Mesendoderm (in vitro differentiated cells): ENCODE results near the gene ARID1B.

ENCODE experiments used
- DNase-seq: peaks from one replicate; pipeline ENCODE4 v3.0.0; 2013
- H2AK5ac ChIP-seq: 2 replicates; pipeline ENCODE4 v1.6.1; 2013; ENCODE audit warnings: low read length, inconsistent platforms
- H2BK120ac ChIP-seq: 2 replicates; pipeline ENCODE4 v1.6.1; 2013; ENCODE audit warnings: low read depth, mild to moderate bottlenecking, low read length, moderate library complexity, mixed read lengths
- H2BK15ac ChIP-seq: replicated peaks from 2 replicates; pipeline ENCODE4 v1.6.1; 2013; ENCODE audit warnings: low read depth, mild to moderate bottlenecking, moderate library complexity
- H2BK5ac ChIP-seq: 2 replicates; pipeline ENCODE4 v1.6.1; 2013; ENCODE audit warnings: low read length, inconsistent platforms
- H3K18ac ChIP-seq: 2 replicates; pipeline ENCODE4 v1.6.1; 2013; ENCODE audit warnings: mild to moderate bottlenecking, low read length, mixed read lengths
- H3K23ac ChIP-seq: one replicate; pipeline ENCODE4 v1.6.1; 2013; ENCODE audit warnings: low read length
- H3K27ac ChIP-seq: 2 replicates; pipeline ENCODE4 v1.5.1; 2013; ENCODE audit warnings: low read depth, mild to moderate bottlenecking, inconsistent platforms, low read length, moderate library complexity
- H3K27me3 ChIP-seq: 2 replicates; pipeline ENCODE4 v1.6.1; 2013; ENCODE audit warnings: low read length, control low read depth, mild to moderate bottlenecking, inconsistent platforms; ENCODE audit not compliant: insufficient read depth, poor library complexity
- H3K36me3 ChIP-seq: 2 replicates; pipeline ENCODE4 v1.6.1; 2013; ENCODE audit warnings: low read length, inconsistent platforms; ENCODE audit not compliant: control insufficient read depth, insufficient read depth
- H3K4ac ChIP-seq: one replicate; pipeline ENCODE4 v1.6.1; 2013; ENCODE audit warnings: low read depth, mild to moderate bottlenecking, low read length, moderate library complexity
- H3K4me1 ChIP-seq: 2 replicates; pipeline ENCODE4 v1.6.1; 2013; ENCODE audit warnings: low read depth, low read length, inconsistent platforms; ENCODE audit not compliant: control insufficient read depth
- H3K4me2 ChIP-seq: 2 replicates; pipeline ENCODE4 v1.6.1; 2013; ENCODE audit warnings: low read length
- H3K4me3 ChIP-seq: 2 replicates; pipeline ENCODE4 v1.5.1; 2013; ENCODE audit warnings: mild to moderate bottlenecking, low read length
- H3K56ac ChIP-seq: one replicate; pipeline ENCODE4 v1.6.1; 2013; ENCODE audit warnings: low read length
- H3K79me1 ChIP-seq: 2 replicates; pipeline ENCODE4 v1.6.1; 2013; ENCODE audit warnings: low read length, inconsistent platforms
- H3K79me2 ChIP-seq: 2 replicates; pipeline ENCODE4 v1.6.1; 2013; ENCODE audit warnings: mild to moderate bottlenecking, low read length; ENCODE audit not compliant: control insufficient read depth, insufficient read depth
- H3K9ac ChIP-seq: 2 replicates; pipeline ENCODE4 v1.6.1; 2013; ENCODE audit warnings: low read length, inconsistent platforms
- H4K5ac ChIP-seq: one replicate; pipeline ENCODE4 v1.6.1; 2013; ENCODE audit warnings: low read length
- H4K8ac ChIP-seq: one replicate; pipeline ENCODE4 v1.6.1; 2013; ENCODE audit warnings: low read depth, mild to moderate bottlenecking, control low read depth, low read length, moderate library complexity
- WGBS: extraction: QIAGEN DNeasy Blood & Tissue Kit; methylation state at CpG from one replicate; pipeline ENCODE4 v1.1.7; 2013; ENCODE audit warnings: low lambda C conversion rate, missing lambda C conversion rate; ENCODE audit not compliant: insufficient coverage; ENCODE audit errors: extremely low coverage; 5-methylcytosine and 5-hydroxymethylcytosine counted together

ARID1B gene

DNA sequence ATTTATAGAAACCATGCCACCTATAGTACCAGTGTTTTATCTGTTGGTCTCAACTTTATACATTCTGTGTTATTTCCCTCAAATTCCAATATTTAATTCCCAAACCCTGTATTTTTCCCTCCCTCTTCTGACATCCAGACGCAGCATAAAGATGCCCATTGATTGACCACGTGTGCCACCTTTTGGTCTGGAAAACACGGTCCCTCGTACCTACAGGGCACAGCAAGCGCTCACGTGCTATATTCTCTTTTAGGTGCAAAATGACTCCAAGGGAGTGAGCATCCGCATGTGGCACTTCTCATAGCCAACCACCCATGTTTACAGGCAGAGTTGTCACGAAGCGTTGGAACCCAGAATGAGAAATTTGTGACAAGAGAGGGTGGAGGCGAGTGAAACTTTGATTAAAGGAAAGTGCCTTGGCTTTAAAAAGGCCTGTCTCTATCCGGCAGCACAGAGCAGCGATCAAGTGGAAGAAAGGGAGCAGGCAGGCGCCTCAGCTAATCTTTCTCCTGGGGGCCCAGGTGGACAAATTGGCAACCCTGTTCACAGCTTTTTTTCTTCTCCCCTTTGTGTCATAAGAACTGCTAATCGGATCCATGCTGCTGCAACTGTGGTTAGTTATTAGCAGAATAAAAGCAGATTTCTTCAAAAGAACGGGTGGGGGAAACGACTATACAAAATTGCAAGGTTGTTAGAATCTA lies 320.2 kb downstream of the ARID1B start:
- H3K27ac ChIP-seq: no peak overlapping the region
- H3K56ac ChIP-seq: no peak overlapping the region
- H3K9ac ChIP-seq: no peak overlapping the region
- H3K79me2 ChIP-seq: no peaks in the 10 kb centered on the region
- no peaks in the 10 kb centered on the region for H3K79me1 ChIP-seq
- no peak overlapping the region for H2BK120ac ChIP-seq
- no peak overlapping the region for H2BK15ac ChIP-seq
- no peak overlapping the region for H3K4me2 ChIP-seq
- no CpG with 5 or more reads among the region's 16 CpGs for WGBS
- no peak overlapping the region for H3K18ac ChIP-seq
- H3K23ac ChIP-seq: no peak overlapping the region
- no peak overlapping the region for H4K8ac ChIP-seq
- no peak overlapping the region for H3K4me3 ChIP-seq
- no peaks in the 10 kb centered on the region for H3K36me3 ChIP-seq
- no peak overlapping the region for H4K5ac ChIP-seq
- DNase-seq: no peak
- H3K27me3 ChIP-seq: no peaks in the 10 kb centered on the region
- no peak overlapping the region for H2AK5ac ChIP-seq
- H3K4me1 ChIP-seq: no peaks in the 10 kb centered on the region
- no peak overlapping the region for H2BK5ac ChIP-seq
- no peak overlapping the region for H3K4ac ChIP-seq

DNA sequence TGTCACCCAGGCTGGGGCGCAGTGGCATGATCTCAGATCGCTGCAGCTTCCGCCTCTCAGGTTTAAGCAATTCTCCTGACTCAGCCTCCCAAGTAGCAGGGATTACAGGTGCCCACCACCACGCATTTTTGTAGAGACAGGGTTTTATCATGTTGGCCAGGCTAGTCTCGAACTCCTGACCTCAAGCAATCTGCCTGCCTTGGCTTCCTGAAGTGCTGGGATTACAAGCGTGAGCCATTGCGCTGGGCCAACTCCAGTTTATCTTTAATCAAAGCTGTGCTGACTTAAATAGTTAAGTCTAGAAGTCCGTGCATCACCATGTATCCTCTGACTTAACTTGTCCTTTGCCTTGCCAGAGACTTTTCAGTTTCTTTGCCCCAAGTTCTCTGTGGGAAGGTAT lies 321.8 kb downstream of the ARID1B start:
- Histone ChIP-seq H3K9ac (no peak overlapping the region), H3K79me2 (no peaks in the 10 kb centered on the region), H3K18ac (no peak overlapping the region), H2AK5ac (no peak overlapping the region), H3K4me1 (no peaks in the 10 kb centered on the region), H3K36me3 (no peaks in the 10 kb centered on the region), H3K4ac (no peak overlapping the region), H3K23ac (no peak overlapping the region), H3K4me3 (no peak overlapping the region), H3K79me1 (no peaks in the 10 kb centered on the region), H3K27ac (no peak overlapping the region), H4K5ac (no peak overlapping the region), H3K27me3 (no peaks in the 10 kb centered on the region), H2BK5ac (no peak overlapping the region), H4K8ac (no peak overlapping the region), H2BK120ac (no peak overlapping the region), H2BK15ac (no peak overlapping the region), H3K56ac (no peak overlapping the region), H3K4me2 (no peak overlapping the region)
- WGBS: no CpG with 5 or more reads among the region's 8 CpGs
- no peak for DNase-seq

GRCh38 chr6:157099912-157100593 lies 322.9 kb downstream of the ARID1B start:
- Histone ChIP-seq H3K4me2 (no peak overlapping the region), H3K4me3 (no peak overlapping the region), H3K79me2 (no peaks in the 10 kb centered on the region), H3K4me1 (no peaks in the 10 kb centered on the region), H2BK120ac (no peak overlapping the region), H3K56ac (no peak overlapping the region), H3K4ac (no peak overlapping the region), H4K5ac (no peak overlapping the region), H2AK5ac (no peak overlapping the region), H4K8ac (no peak overlapping the region), H3K9ac (no peak overlapping the region), H3K27me3 (no peaks in the 10 kb centered on the region), H3K36me3 (no peaks in the 10 kb centered on the region), H3K27ac (no peak overlapping the region), H3K79me1 (no peaks in the 10 kb centered on the region), H3K23ac (no peak overlapping the region), H2BK15ac (no peak overlapping the region), H2BK5ac (no peak overlapping the region), H3K18ac (no peak overlapping the region)
- no peak for DNase-seq
- no CpG with 5 or more reads among the region's 7 CpGs for WGBS

GRCh38 chr6:157101166-157101565 lies 324.0 kb downstream of the ARID1B start:
- no peak overlapping the region for H2BK15ac ChIP-seq
- no peak overlapping the region for H4K8ac ChIP-seq
- no peaks in the 10 kb centered on the region for H3K4me1 ChIP-seq
- no peak overlapping the region for H3K18ac ChIP-seq
- no peak overlapping the region for H3K4me3 ChIP-seq
- no peak overlapping the region for H3K56ac ChIP-seq
- H3K79me1 ChIP-seq: no peaks in the 10 kb centered on the region
- H4K5ac ChIP-seq: no peak overlapping the region
- H3K9ac ChIP-seq: no peak overlapping the region
- H2BK5ac ChIP-seq: no peak overlapping the region
- H2AK5ac ChIP-seq: no peak overlapping the region
- H3K27me3 ChIP-seq: no peaks in the 10 kb centered on the region
- H3K36me3 ChIP-seq: no peaks in the 10 kb centered on the region
- no peak overlapping the region for H3K27ac ChIP-seq
- no peak overlapping the region for H3K4ac ChIP-seq
- H3K79me2 ChIP-seq: no peaks in the 10 kb centered on the region
- no peak for DNase-seq
- H3K4me2 ChIP-seq: no peak overlapping the region
- H2BK120ac ChIP-seq: no peak overlapping the region
- no CpG with 5 or more reads among the region's 1 CpG for WGBS
- H3K23ac ChIP-seq: no peak overlapping the region

DNA sequence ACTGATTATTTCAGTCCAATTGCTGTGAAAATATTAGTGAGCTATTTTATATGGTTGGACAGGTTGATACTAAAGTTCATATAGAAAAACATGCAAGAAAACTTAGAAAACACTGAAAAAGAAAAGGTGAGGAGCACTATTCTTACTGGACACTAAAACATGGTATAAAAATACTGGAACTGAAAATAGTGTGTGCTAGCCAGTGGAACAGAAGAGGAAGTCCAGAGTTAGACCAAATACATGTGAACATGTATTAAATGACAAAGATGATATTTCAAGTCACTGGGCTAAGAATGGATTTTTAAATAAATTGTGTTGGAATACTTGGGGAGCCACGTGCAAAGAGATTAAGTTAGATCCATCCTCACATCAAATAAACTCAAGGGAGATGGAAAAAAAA lies 327.6 kb downstream of the ARID1B start:
- Histone ChIP-seq H3K4me1 (no peaks in the 10 kb centered on the region), H2BK120ac (no peak overlapping the region), H3K23ac (no peak overlapping the region), H3K36me3 (no peaks in the 10 kb centered on the region), H3K18ac (no peak overlapping the region), H2BK15ac (no peak overlapping the region), H4K8ac (no peak overlapping the region), H3K4me3 (no peak overlapping the region), H3K79me2 (no peaks in the 10 kb centered on the region), H2BK5ac (no peak overlapping the region), H4K5ac (no peak overlapping the region), H2AK5ac (no peak overlapping the region), H3K79me1 (no peaks in the 10 kb centered on the region), H3K27ac (no peak overlapping the region), H3K9ac (no peak overlapping the region), H3K4me2 (no peak overlapping the region), H3K4ac (no peak overlapping the region), H3K56ac (no peak overlapping the region), H3K27me3 (no peaks in the 10 kb centered on the region)
- no peak for DNase-seq
- no CpG with 5 or more reads among the region's 1 CpG for WGBS
